ENCODE results near the gene ZNF865.
A peak's percentile ranks its signal among the peaks of the same experiment; 100 is the strongest.

Gene ZNF865

DNA sequence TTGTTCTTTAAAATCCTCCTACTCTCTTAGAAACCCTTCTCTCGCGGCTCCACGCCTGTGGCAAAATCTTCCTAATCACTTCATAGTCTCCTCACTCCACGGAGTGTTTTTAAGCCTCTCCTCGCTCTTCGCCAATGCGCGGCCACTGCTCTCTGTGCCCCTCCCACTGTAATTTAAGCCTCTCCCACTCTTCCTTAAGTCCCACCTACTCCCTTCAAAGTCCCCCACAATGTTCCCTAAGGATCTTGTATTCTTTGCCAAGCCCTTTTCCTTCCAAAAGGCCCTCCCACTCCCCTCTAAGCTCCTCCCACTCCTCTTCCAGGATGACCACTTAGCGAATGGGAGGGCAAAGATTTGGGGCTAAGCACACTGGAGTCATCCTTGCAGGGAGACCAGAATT, 7.4 kb upstream of the ZNF865 start:
- H3K4me3 ChIP-seq (ENCODE audit: low read depth in 1 of 2, low read length in 2 of 2): no peak overlapping the region

DNA sequence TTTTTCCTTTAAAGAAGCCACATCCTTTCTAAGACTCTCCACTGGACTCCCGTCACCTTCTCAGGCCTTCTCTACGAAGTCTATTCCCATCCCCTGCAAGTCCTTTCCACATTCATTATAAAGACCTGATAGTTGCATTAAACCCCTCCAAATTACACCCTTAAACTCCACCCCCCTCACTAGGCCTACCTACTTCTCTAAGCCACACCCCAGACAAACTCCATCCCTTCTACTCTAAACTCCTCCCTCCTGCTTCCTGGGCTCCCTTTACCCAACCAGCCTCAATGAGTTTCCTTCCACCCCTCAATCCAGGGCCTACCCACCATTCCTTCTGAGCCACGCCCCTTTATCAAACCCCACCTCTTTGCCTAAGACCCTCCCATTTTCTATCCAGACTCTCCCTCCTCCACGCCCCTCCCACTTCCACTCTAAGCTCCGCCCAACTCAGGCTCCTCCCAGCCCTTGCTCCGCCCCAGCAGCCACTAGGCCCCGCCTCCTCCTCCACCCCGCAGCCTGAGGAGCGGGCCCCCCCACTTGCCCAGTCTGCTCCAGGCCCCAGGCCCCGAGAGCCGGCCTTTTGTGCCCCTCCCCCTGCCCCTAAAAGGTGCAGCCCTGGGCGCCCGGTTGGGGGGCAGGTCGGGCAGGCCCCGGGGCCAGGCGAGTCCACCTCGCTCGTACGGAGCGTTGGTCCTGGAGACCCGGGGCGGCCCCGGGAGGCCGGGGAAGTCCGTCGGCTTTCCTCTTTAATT, 6.6 kb upstream of the ZNF865 start:
- Histone ChIP-seq H3K9me3 (ENCODE audit: control insufficient read depth in 1 of 2, low read length in 2 of 2) (no peaks in the 10 kb centered on the region), H3K4me3 (ENCODE audit: low read depth in 1 of 2, low read length in 2 of 2) (peak overlapping the region; percentile 85 to 95), H3K36me3 (ENCODE audit: control insufficient read depth in 1 of 2, insufficient read depth in 2 of 2, low read length in 2 of 2) (peaks cover 17 to 25% of the 10 kb centered on the region in 2 donors), H3K9ac (ENCODE audit: low read depth in 1 of 2, low read length in 2 of 2) (peak overlapping the region; percentile 73 to 94), H3K27ac (ENCODE audit: low read depth, low read length) (peak overlapping the region; percentile 93), H3K4me1 (ENCODE audit: control insufficient read depth in 1 of 2, insufficient read depth in 2 of 2, low read length in 2 of 2) (peaks cover 10 to 16% of the 10 kb centered on the region in 2 donors), H3K27me3 (ENCODE audit: control insufficient read depth in 1 of 2, insufficient read depth in 2 of 2, low read length in 2 of 2) (no peaks in the 10 kb centered on the region)

More for the DNA sequence above, 7.4 kb upstream of the ZNF865 start:
- no peaks in the 10 kb centered on the region for H3K9me3 ChIP-seq (ENCODE audit: control insufficient read depth in 1 of 2, low read length in 2 of 2)
- peaks cover 10 to 11% of the 10 kb centered on the region in 2 donors for H3K4me1 ChIP-seq (ENCODE audit: control insufficient read depth in 1 of 2, insufficient read depth in 2 of 2, low read length in 2 of 2)
- H3K27me3 ChIP-seq (ENCODE audit: control insufficient read depth in 1 of 2, insufficient read depth in 2 of 2, low read length in 2 of 2): no peaks in the 10 kb centered on the region
- peaks cover 17 to 25% of the 10 kb centered on the region in 2 donors for H3K36me3 ChIP-seq (ENCODE audit: control insufficient read depth in 1 of 2, insufficient read depth in 2 of 2, low read length in 2 of 2)
- no peak overlapping the region for H3K9ac ChIP-seq (ENCODE audit: low read depth in 1 of 2, low read length in 2 of 2)
- no peak overlapping the region for H3K27ac ChIP-seq (ENCODE audit: low read depth, low read length)

DNA sequence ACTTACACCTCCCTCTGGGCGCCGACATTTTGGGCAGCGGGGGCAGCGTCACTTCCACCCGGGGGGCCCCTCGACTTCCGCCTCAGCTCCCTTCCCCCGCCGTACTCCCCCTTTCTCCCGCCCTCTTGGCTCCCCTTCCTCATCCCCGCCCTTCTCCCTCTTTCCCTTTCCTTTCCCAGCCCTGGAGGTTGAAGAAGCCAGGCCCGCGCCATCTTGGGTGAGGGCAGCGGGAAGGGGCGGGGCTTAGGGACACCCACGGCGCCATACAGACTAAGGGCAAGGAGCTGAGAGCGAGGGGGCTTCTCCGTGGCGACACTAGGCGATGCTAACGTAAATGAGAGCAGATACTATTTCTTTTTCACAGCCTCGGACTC, 6.0 kb upstream of the ZNF865 start, which contains the start of gene FIZ1:
Gene FIZ1 (minus strand): TSS at position 50 of the 374 bp plus-strand sequence. CDS start 1,652 bp downstream, outside the sequence.
- H3K4me3 ChIP-seq (ENCODE audit: low read depth in 1 of 2, low read length in 2 of 2): peak within 1 kb of the TSS; percentile 85 to 95
- H3K27ac ChIP-seq (ENCODE audit: low read depth, low read length): peak within 1 kb of the TSS; percentile 93
- H3K27me3 ChIP-seq (ENCODE audit: control insufficient read depth in 1 of 2, insufficient read depth in 2 of 2, low read length in 2 of 2): no peaks in the 10 kb centered on the region
- peak within 1 kb of the TSS; percentile 73 to 94 for H3K9ac ChIP-seq (ENCODE audit: low read depth in 1 of 2, low read length in 2 of 2)
- no peaks in the 10 kb centered on the region for H3K9me3 ChIP-seq (ENCODE audit: control insufficient read depth in 1 of 2, low read length in 2 of 2)
- H3K36me3 ChIP-seq (ENCODE audit: control insufficient read depth in 1 of 2, insufficient read depth in 2 of 2, low read length in 2 of 2): peaks cover 17 to 25% of the 10 kb centered on the region in 2 donors
- peaks cover 10 to 17% of the 10 kb centered on the region in 2 donors for H3K4me1 ChIP-seq (ENCODE audit: control insufficient read depth in 1 of 2, insufficient read depth in 2 of 2, low read length in 2 of 2)

DNA sequence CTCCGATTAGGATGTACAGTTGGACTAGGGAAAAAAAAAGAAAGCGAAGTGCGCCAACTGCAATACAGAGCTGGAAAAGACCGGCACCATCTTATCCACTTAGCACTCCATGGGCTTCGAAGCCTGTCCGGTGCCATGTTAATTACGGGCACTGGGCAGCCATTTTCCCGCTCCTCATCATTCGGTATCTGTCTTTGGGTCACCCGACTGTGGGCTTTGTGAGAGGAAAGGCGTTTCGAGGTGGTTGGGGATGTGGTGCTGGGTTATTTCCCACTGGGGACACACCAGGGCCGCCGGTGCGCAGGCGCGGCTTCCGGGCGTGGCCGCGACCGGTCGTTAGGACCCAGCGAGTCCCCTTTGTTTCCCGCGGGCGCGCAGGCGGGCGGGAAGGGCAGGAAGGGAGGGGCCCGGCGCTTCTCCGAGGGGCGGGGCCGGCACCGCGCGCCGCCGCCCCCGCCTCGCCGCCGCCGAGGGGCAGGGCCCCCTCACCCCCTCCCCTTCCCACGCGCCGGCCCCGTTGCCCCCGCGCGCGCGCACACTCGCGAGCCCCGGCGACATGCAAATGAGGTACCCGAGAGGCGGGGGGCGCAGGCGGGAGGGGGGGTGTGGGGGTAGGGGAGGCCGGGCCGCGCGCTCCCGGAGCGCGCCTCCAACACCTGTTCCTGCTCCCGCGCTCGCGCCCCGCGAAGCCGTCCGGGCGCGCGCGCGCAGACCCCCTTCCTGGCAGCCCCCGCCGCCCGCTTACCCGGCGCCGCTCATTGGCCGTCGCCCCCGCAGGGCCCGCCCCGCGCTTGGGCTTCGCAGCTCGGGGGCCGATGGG, 5.4 kb upstream of the ZNF865 start, which contains the start of gene ZNF524:
Gene ZNF524 (plus strand): TSS at position 447 of the 820 bp plus-strand sequence. CDS start 1,825 bp downstream, outside the sequence.
- Histone ChIP-seq H3K4me3 (ENCODE audit: low read depth in 1 of 2, low read length in 2 of 2) (peak within 1 kb of the TSS; percentile 85 to 95), H3K36me3 (ENCODE audit: control insufficient read depth in 1 of 2, insufficient read depth in 2 of 2, low read length in 2 of 2) (peaks cover 13 to 20% of the 10 kb centered on the region in 2 donors), H3K9ac (ENCODE audit: low read depth in 1 of 2, low read length in 2 of 2) (peak within 1 kb of the TSS; percentile 73 to 94), H3K9me3 (ENCODE audit: control insufficient read depth in 1 of 2, low read length in 2 of 2) (no peaks in the 10 kb centered on the region), H3K27me3 (ENCODE audit: control insufficient read depth in 1 of 2, insufficient read depth in 2 of 2, low read length in 2 of 2) (no peaks in the 10 kb centered on the region), H3K4me1 (ENCODE audit: control insufficient read depth in 1 of 2, insufficient read depth in 2 of 2, low read length in 2 of 2) (peaks cover 10 to 22% of the 10 kb centered on the region in 2 donors), H3K27ac (ENCODE audit: low read depth, low read length) (peak within 1 kb of the TSS; percentile 93)

DNA sequence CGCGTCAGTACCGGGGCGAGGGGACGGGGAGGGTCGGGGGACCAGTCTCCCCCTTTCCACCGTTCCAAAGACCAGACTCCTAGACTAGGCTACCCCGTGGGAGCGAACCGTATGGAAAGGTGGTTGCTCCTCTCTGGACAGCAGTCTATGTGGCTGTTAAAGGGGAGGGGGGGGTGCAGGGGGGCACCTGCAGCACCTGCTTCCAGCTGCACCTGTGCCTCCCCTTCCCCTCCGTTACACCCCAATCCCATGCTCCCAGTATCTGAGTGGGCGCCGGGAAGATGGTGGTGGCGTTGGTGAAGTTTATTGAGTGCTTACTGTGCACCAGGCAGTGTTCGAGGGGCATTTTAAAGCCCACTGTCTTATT, 4.8 kb upstream of the ZNF865 start:
- H3K4me1 ChIP-seq (ENCODE audit: control insufficient read depth in 1 of 2, insufficient read depth in 2 of 2, low read length in 2 of 2): peaks cover 10 to 22% of the 10 kb centered on the region in 2 donors
- H3K9ac ChIP-seq (ENCODE audit: low read depth in 1 of 2, low read length in 2 of 2): peak overlapping the region; percentile 73 to 77
- peak overlapping the region; percentile 72 to 76 for H3K4me3 ChIP-seq (ENCODE audit: low read depth in 1 of 2, low read length in 2 of 2)

DNA sequence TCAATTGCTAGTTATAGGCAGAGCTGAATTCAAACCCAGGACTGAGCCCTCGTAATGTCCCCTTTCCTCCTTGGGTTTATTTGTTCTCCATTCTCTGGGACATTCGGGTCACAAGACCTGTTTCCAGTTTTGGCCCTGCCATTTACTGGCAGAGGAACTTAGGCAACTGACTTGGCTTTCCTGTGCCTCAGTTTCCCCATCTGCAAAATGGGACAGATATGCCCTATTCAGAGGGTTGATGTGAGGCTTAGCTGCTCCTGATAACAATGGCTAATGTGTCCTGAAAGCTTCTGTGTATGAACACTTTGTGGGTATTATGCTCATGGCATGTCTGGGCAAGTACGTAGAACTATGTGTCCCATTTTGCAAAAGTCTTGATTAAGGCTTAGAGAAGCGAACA, 4.4 kb upstream of the ZNF865 start:
- Histone ChIP-seq H3K4me3 (ENCODE audit: low read depth in 1 of 2, low read length in 2 of 2) (peak overlapping the region; percentile 72 to 76), H3K27ac (ENCODE audit: low read depth, low read length) (no peak overlapping the region), H3K36me3 (ENCODE audit: control insufficient read depth in 1 of 2, insufficient read depth in 2 of 2, low read length in 2 of 2) (peaks cover 3 to 10% of the 10 kb centered on the region in 2 donors), H3K9ac (ENCODE audit: low read depth in 1 of 2, low read length in 2 of 2) (peak overlapping the region; percentile 73 to 77), H3K27me3 (ENCODE audit: control insufficient read depth in 1 of 2, insufficient read depth in 2 of 2, low read length in 2 of 2) (no peaks in the 10 kb centered on the region), H3K9me3 (ENCODE audit: control insufficient read depth in 1 of 2, low read length in 2 of 2) (no peaks in the 10 kb centered on the region), H3K4me1 (ENCODE audit: control insufficient read depth in 1 of 2, insufficient read depth in 2 of 2, low read length in 2 of 2) (peaks cover 10 to 22% of the 10 kb centered on the region in 2 donors)

More for the DNA sequence above, 4.8 kb upstream of the ZNF865 start:
- H3K27ac ChIP-seq (ENCODE audit: low read depth, low read length): peak overlapping the region; percentile 93
- peaks cover 8 to 14% of the 10 kb centered on the region in 2 donors for H3K36me3 ChIP-seq (ENCODE audit: control insufficient read depth in 1 of 2, insufficient read depth in 2 of 2, low read length in 2 of 2)
- H3K9me3 ChIP-seq (ENCODE audit: control insufficient read depth in 1 of 2, low read length in 2 of 2): no peaks in the 10 kb centered on the region
- H3K27me3 ChIP-seq (ENCODE audit: control insufficient read depth in 1 of 2, insufficient read depth in 2 of 2, low read length in 2 of 2): no peaks in the 10 kb centered on the region

DNA sequence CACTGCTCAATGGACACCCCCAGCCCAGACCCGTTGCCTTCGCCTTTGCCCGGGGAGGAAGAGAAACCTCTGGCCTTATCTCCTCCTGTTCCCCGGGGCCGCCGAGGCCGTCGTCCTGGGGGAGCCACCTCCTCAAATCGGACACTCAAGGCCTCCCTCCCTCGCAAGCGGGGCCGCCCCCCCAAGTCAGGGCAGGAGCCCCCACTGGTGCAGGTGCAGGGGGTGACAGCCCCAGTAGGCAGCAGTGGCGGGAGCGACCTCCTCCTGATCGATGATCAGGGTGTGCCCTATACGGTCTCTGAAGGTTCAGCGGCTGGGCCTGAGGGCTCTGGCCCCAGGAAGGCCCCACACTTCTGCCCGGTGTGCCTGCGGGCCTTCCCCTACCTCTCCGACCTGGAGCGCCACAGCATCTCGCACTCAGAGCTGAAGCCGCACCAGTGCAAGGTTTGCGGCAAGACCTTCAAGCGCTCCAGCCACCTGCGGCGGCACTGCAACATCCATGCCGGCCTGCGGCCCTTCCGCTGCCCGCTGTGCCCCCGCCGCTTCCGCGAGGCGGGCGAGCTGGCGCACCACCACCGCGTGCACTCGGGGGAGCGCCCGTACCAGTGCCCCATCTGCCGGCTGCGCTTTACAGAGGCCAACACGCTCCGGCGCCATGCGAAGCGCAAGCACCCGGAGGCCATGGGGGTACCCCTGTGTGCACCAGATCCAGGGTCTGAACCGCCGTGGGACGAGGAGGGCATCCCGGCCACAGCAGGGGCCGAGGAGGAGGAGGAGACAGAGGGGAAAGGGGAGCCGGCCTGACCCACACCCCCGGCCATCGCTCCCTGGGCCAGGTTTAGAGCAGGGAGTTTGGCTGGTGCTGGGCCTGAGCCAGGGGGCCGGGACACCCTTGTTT, 3.1 kb upstream of the ZNF865 start:
- H3K27ac ChIP-seq (ENCODE audit: low read depth, low read length): no peak overlapping the region

DNA sequence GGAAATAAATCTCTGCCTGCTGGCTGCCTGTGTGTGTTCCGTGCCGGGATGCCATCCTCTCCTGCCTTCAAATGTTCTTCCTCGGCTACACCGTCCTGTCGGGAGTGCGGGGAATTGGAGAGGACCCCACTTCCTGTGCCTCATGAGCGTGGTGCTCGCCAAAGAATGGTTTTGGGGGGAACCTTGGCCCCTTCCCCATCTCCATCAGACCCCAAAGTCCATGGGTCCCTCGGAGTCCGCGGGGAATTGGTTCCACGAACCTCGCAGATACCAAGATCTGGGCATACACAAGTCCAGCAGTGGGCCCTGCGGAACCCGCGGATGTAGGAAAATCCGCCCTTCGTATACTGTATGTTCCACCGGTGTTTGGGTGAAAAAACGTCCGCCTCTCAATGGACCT, 2.3 kb upstream of the ZNF865 start:
- Histone ChIP-seq H3K4me3 (ENCODE audit: low read depth in 1 of 2, low read length in 2 of 2) (no peak overlapping the region), H3K36me3 (ENCODE audit: control insufficient read depth in 1 of 2, insufficient read depth in 2 of 2, low read length in 2 of 2) (no peaks in the 10 kb centered on the region), H3K27ac (ENCODE audit: low read depth, low read length) (no peak overlapping the region), H3K9me3 (ENCODE audit: control insufficient read depth in 1 of 2, low read length in 2 of 2) (no peaks in the 10 kb centered on the region), H3K4me1 (ENCODE audit: control insufficient read depth in 1 of 2, insufficient read depth in 2 of 2, low read length in 2 of 2) (peaks cover 18 to 31% of the 10 kb centered on the region in 2 donors), H3K9ac (ENCODE audit: low read depth in 1 of 2, low read length in 2 of 2) (no peak overlapping the region), H3K27me3 (ENCODE audit: control insufficient read depth in 1 of 2, insufficient read depth in 2 of 2, low read length in 2 of 2) (no peaks in the 10 kb centered on the region)

More for the DNA sequence above, 3.1 kb upstream of the ZNF865 start:
- Histone ChIP-seq H3K36me3 (ENCODE audit: control insufficient read depth in 1 of 2, insufficient read depth in 2 of 2, low read length in 2 of 2) (peaks cover 0 to 2% of the 10 kb centered on the region in 2 donors), H3K9ac (ENCODE audit: low read depth in 1 of 2, low read length in 2 of 2) (no peak overlapping the region), H3K27me3 (ENCODE audit: control insufficient read depth in 1 of 2, insufficient read depth in 2 of 2, low read length in 2 of 2) (no peaks in the 10 kb centered on the region), H3K4me1 (ENCODE audit: control insufficient read depth in 1 of 2, insufficient read depth in 2 of 2, low read length in 2 of 2) (peaks cover 18 to 31% of the 10 kb centered on the region in 2 donors), H3K4me3 (ENCODE audit: low read depth in 1 of 2, low read length in 2 of 2) (no peak overlapping the region), H3K9me3 (ENCODE audit: control insufficient read depth in 1 of 2, low read length in 2 of 2) (no peaks in the 10 kb centered on the region)

DNA sequence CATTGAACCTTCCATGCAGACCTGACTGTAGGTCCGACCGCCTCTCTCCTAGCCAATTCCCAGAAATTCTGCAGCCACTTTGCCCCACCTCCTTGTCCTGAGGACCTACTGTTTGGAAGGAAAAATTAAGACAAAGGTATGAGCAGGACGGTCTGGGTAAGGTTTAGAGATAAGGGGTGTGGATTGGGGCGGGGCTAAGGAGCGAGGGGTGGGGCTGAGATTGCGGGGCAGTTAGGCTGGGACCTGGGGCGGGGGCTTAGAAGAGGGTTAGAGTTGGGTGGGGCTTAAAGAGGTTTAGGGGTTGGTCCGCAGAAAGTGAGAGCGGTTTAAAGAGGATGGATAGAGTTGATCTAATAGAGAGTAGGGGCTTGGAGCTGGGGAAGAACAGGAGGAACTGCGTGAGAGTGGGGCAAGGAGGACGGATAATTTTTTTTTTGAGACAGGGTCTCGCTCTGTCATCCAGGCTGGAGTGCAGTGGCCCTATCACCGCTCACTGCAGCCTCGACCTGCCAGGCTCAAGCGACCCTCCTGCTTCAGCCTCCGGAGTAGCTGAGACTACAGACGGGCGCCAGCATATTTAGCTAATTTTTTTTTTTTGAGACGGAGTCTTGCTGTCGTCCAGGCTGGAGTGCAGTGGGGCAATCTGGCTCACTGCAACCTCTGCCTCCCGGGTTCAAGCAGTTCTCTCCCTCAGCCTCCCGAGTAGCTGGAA, 1.7 kb upstream of the ZNF865 start:
- Histone ChIP-seq H3K4me1 (ENCODE audit: control insufficient read depth in 1 of 2, insufficient read depth in 2 of 2, low read length in 2 of 2) (peaks cover 18 to 31% of the 10 kb centered on the region in 2 donors), H3K36me3 (ENCODE audit: control insufficient read depth in 1 of 2, insufficient read depth in 2 of 2, low read length in 2 of 2) (no peaks in the 10 kb centered on the region), H3K4me3 (ENCODE audit: low read depth in 1 of 2, low read length in 2 of 2) (no peak overlapping the region), H3K9me3 (ENCODE audit: control insufficient read depth in 1 of 2, low read length in 2 of 2) (no peaks in the 10 kb centered on the region), H3K9ac (ENCODE audit: low read depth in 1 of 2, low read length in 2 of 2) (no peak overlapping the region), H3K27me3 (ENCODE audit: control insufficient read depth in 1 of 2, insufficient read depth in 2 of 2, low read length in 2 of 2) (no peaks in the 10 kb centered on the region), H3K27ac (ENCODE audit: low read depth, low read length) (no peak overlapping the region)
